PC-3 (cell line): ENCODE results near the gene ACAP3.

Experiments used
- CTCF ChIP-seq: fragments of 300-600 bp; sonication (generic); conservative IDR thresholded peaks from 2 replicates; pipeline ENCODE4 v1.5.1; 2017; ENCODE audit warnings: antibody characterized with exemption, low read depth, mild to moderate bottlenecking, low read length
- EZH2phosphoT487 ChIP-seq: fragments of 300-600 bp; sonication (generic); IDR thresholded peaks from 2 replicates; pipeline ENCODE4 v1.6.1; 2018; ENCODE audit warnings: mild to moderate bottlenecking, antibody characterized with exemption, low read length, borderline replicate concordance

DNA sequence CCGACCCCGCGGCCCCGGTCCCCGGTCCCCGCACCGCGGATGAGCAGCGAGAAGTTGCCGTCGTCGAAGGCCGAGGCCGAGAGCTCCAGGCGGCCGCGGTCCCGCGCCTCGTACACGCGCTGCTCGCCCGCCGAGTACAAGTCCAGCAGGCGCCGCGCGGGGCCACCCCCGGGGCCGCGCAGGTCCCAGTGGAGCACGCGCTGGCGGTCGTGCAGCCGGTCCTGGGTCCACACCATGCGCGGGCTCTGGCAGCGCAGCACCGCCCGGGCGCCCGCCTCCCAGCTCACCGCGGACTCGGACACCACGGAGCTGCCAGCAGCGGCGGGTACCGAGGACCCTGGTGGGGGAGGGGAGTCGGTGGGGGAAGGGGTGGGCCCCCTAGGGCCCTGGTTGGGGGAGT is 47.7 kb upstream of the ACAP3 start:
- TF ChIP-seq CTCF (no peak), EZH2phosphoT487 (peak; percentile 81; the same call in 1 of the 2 replicates)
